GM23338 (cell line): ENCODE data around the gene B3GAT2. TPM values are rescaled to one million over a fixed set of nuclear protein-coding genes. Genes with fewer than 3 reads are reported as not detected.

ENCODE experiments used
- ATAC-seq: fragments of 200-7000 bp; cut with Tn5 transposase; 3 replicates; pipeline ENCODE4 v1.9.1; 2020
- DNase-seq: peaks from one replicate; pipeline ENCODE4 v3.0.0-alpha.2; 2015; ENCODE audit warnings: low spot score
- H2AFZ ChIP-seq: fragments of 200-600 bp; sonication (generic); 2 replicates; pipeline ENCODE4 v1.8.0; 2016; ENCODE audit warnings: antibody characterized with exemption, mild to moderate bottlenecking, moderate library complexity
- H3F3A ChIP-seq: fragments of 200-600 bp; sonication (generic); replicated peaks from 2 replicates; pipeline ENCODE4 v1.8.0; 2017; ENCODE audit warnings: antibody characterized with exemption, mixed run types, low read depth
- H3K27ac ChIP-seq: fragments of 200-600 bp; sonication (generic); 2 replicates; pipeline ENCODE4 v1.6.1; 2016; ENCODE audit warnings: low read depth
- H3K27me3 ChIP-seq: fragments of 200-600 bp; sonication (generic); 2 replicates; pipeline ENCODE4 v1.8.0; 2016; ENCODE audit warnings: mild to moderate bottlenecking, mixed run types, moderate library complexity; ENCODE audit not compliant: insufficient read depth
- H3K36me3 ChIP-seq: fragments of 200-600 bp; sonication (generic); 2 replicates; pipeline ENCODE4 v1.8.0; 2016; ENCODE audit warnings: mild to moderate bottlenecking; ENCODE audit not compliant: insufficient read depth
- H3K4me1 ChIP-seq: fragments of 200-600 bp; sonication (generic); 2 replicates; pipeline ENCODE4 v1.8.0; 2016; ENCODE audit warnings: mild to moderate bottlenecking, moderate library complexity; ENCODE audit not compliant: insufficient read depth
- H3K4me2 ChIP-seq: fragments of 200-600 bp; sonication (generic); 2 replicates; pipeline ENCODE4 v1.7.1; 2017; ENCODE audit warnings: mixed run types
- H3K4me3 ChIP-seq: fragments of 200-600 bp; sonication (generic); 2 replicates; pipeline ENCODE4 v1.6.1; 2016; ENCODE audit warnings: mixed run types
- H3K79me2 ChIP-seq: fragments of 200-600 bp; sonication (generic); replicated peaks from 2 replicates; pipeline ENCODE4 v1.8.0; 2017; ENCODE audit warnings: mild to moderate bottlenecking; ENCODE audit not compliant: insufficient read depth
- H3K9me2 ChIP-seq: fragments of 200-600 bp; sonication (generic); 2 replicates; pipeline ENCODE4 v1.8.0; 2017; ENCODE audit not compliant: insufficient read depth
- H4K20me1 ChIP-seq: fragments of 200-600 bp; sonication (generic); replicated peaks from 2 replicates; pipeline ENCODE4 v1.8.0; 2017; ENCODE audit warnings: mild to moderate bottlenecking; ENCODE audit not compliant: insufficient read depth
- H3K27ac Mint-ChIP-seq: 2 replicates; pipeline ENCODE4 v1.8.0; 2020; ENCODE audit warnings: inconsistent platforms, mild to moderate bottlenecking, moderate library complexity, mixed read lengths
- H3K27me3 Mint-ChIP-seq: 3 replicates; pipeline ENCODE4 v1.8.0; 2022; ENCODE audit warnings: low read depth, mild to moderate bottlenecking, moderate library complexity, mixed read lengths, inconsistent platforms; ENCODE audit not compliant: insufficient read depth, poor library complexity
- H3K36me3 Mint-ChIP-seq: 3 replicates; pipeline ENCODE4 v1.8.0; 2021; ENCODE audit warnings: low read depth, mild to moderate bottlenecking, inconsistent platforms, moderate library complexity, mixed read lengths
- H3K4me1 Mint-ChIP-seq: 3 replicates; pipeline ENCODE4 v1.8.0; 2020; ENCODE audit warnings: mild to moderate bottlenecking, inconsistent platforms, mixed read lengths
- H3K4me3 Mint-ChIP-seq: 3 replicates; pipeline ENCODE4 v1.8.0; 2021; ENCODE audit warnings: moderate library complexity, mild to moderate bottlenecking, inconsistent platforms, mixed read lengths
- H3K9me3 Mint-ChIP-seq: 3 replicates; pipeline ENCODE4 v1.8.0; 2020; ENCODE audit warnings: moderate library complexity, mild to moderate bottlenecking, inconsistent platforms, mixed read lengths
- ETS1 ChIP-seq: IDR thresholded peaks from 2 replicates; pipeline ENCODE4 v1.6.1; 2016; ENCODE audit warnings: antibody characterized with exemption
- EZH2 ChIP-seq: fragments of 200-600 bp; sonication (generic); IDR thresholded peaks from one replicate; pipeline ENCODE4 v1.8.0; 2017; ENCODE audit warnings: antibody characterized with exemption, mild to moderate bottlenecking, low read depth; ENCODE audit not compliant: unreplicated experiment
- JUNB ChIP-seq: IDR thresholded peaks from one replicate; pipeline ENCODE4 v1.6.1; 2016; ENCODE audit warnings: antibody characterized with exemption; ENCODE audit not compliant: unreplicated experiment
- NANOG ChIP-seq: IDR thresholded peaks from 2 replicates; pipeline ENCODE4 v1.6.1; 2016; ENCODE audit warnings: antibody characterized with exemption, borderline replicate concordance
- POLR2AphosphoS5 ChIP-seq: IDR thresholded peaks from 2 replicates; pipeline ENCODE4 v1.6.1; 2016; ENCODE audit warnings: antibody characterized with exemption, low read depth
- REST ChIP-seq: IDR thresholded peaks from one replicate; pipeline ENCODE4 v1.6.1; 2018; ENCODE audit warnings: antibody characterized with exemption; ENCODE audit not compliant: unreplicated experiment
- STAT1 ChIP-seq: IDR thresholded peaks from one replicate; pipeline ENCODE4 v1.6.1; 2016; ENCODE audit warnings: antibody characterized with exemption; ENCODE audit not compliant: unreplicated experiment
- ZNF114 ChIP-seq: fragments of 250-450 bp; sonication (Bioruptor Pico); IDR thresholded peaks from 2 replicates; pipeline ENCODE4 v1.5.0; 2020; ENCODE audit warnings: mild to moderate bottlenecking, moderate library complexity
- ZNF331 ChIP-seq: fragments of 250-450 bp; sonication (Bioruptor Pico); IDR thresholded peaks from 2 replicates; pipeline ENCODE4 v1.5.0; 2020; ENCODE audit warnings: low read depth, mild to moderate bottlenecking, moderate library complexity
- ZNF462 ChIP-seq: fragments of 250-450 bp; sonication (Bioruptor Pico); IDR thresholded peaks from 2 replicates; pipeline ENCODE4 v1.5.0; 2020; ENCODE audit warnings: mild to moderate bottlenecking, moderate library complexity
- polyA plus RNA-seq: library from polyadenylated mRNA; unstranded; fragments of >200 nt; fragmentation: Nextera tagmentation; extraction: Ambion mirVana; gene quantifications from 2 replicates; pipeline ENCODE4 v1.2.1, GENCODE V29; 2016
- total RNA-seq: library from RNA; depleted of rRNA; stranded (reverse); fragments of >200 nt; shearing (Covaris generic); gene quantifications from 2 replicates; pipeline ENCODE4 v1.2.3, GENCODE V29; 2014

B3GAT2 gene
- total and polyA plus RNA-seq, 2 experiments from 2014 or later = 1.7 to 1.8 TPM

- no peak for TF ChIP-seq ZNF462 (CRISPR knock-in tag)
- no peak for TF ChIP-seq REST
- TF ChIP-seq NANOG = no peak
- TF ChIP-seq ZNF114 (CRISPR knock-in tag) = no peak
Measured at GRCh38 chr6:70819646-70820045, 137.2 kb downstream of the B3GAT2 start (continued).

GRCh38 chr6:70813885-70814284 is 143.0 kb downstream of the B3GAT2 start:
- no peaks in the 10 kb centered on the region for H4K20me1 ChIP-seq
- Mint-ChIP-seq H3K9me3 (no peaks in the 10 kb centered on the region), H3K4me3 (no peak overlapping the region), H3K36me3 (no peaks in the 10 kb centered on the region), H3K27ac (no peak overlapping the region), H3K27me3 (no peaks in the 10 kb centered on the region), H3K4me1 (no peaks in the 10 kb centered on the region)
- no peaks in the 10 kb centered on the region for H3K36me3 ChIP-seq
- no peaks in the 10 kb centered on the region for H3K27me3 ChIP-seq
- H3K27ac ChIP-seq = no peak overlapping the region
- H3K4me1 ChIP-seq = no peaks in the 10 kb centered on the region
- H3F3A ChIP-seq = no peaks in the 10 kb centered on the region
- H3K79me2 ChIP-seq = no peaks in the 10 kb centered on the region
- no peak overlapping the region for H3K4me3 ChIP-seq
- no peak overlapping the region for H2AFZ ChIP-seq
- no peak overlapping the region for H3K4me2 ChIP-seq
- DNase-seq (no peak), ATAC-seq (no peak)
- no peaks in the 10 kb centered on the region for H3K9me2 ChIP-seq
- TF ChIP-seq REST (no peak), JUNB (no peak), EZH2 (no peak), STAT1 (no peak), POLR2AphosphoS5 (no peak), ZNF331 (CRISPR knock-in tag) (no peak), ETS1 (no peak)
